PC-9 (cell line): ENCODE data around the gene MYH8. TPM values are rescaled to one million over a fixed set of nuclear protein-coding genes. Genes with fewer than 3 reads are reported as not detected.

Experiments
- BruUV-seq: library from RNA; stranded (reverse); fragments of 400-500 nt; replicated peaks from 2 replicates; lab custom pipeline; 2021; lab: Mats Ljungman, UMichigan
- CTCF ChIA-PET: fragments of 300-600 bp; sonication (Branson Sonifier 250); formaldehyde crosslinking; loops from one replicate; lab custom pipeline; 2022; ENCODE audit warnings: antibody characterized with exemption; lab: Charles Lee
- POLR2A ChIA-PET: fragments of 300-600 bp; sonication (Branson Sonifier 250); formaldehyde crosslinking; loops from one replicate; lab custom pipeline; 2022; ENCODE audit warnings: antibody characterized with exemption; ENCODE audit not compliant: unreplicated experiment; lab: Charles Lee
- DNase-seq, 2 experiments: peaks; one replicate each; pipeline versions ENCODE4 v3.0.0 to v3.0.0-alpha.2; 2015 to 2022; ENCODE audit warnings: mixed read lengths in 1 of 2
- H2AFZ ChIP-seq: fragments of 200-600 bp; sonication (generic); 2 replicates; pipeline ENCODE4 v1.8.1; 2017; ENCODE audit warnings: antibody characterized with exemption
- H3F3A ChIP-seq: fragments of 200-600 bp; sonication (generic); 2 replicates; pipeline ENCODE4 v1.8.1; 2017; ENCODE audit warnings: antibody characterized with exemption, mild to moderate bottlenecking, low read depth; ENCODE audit not compliant: insufficient read depth
- H3K27ac ChIP-seq: fragments of 200-600 bp; sonication (generic); 2 replicates; pipeline ENCODE4 v1.6.1; 2016; ENCODE audit warnings: mixed run types
- H3K27me3 ChIP-seq: fragments of 200-600 bp; sonication (generic); 2 replicates; pipeline ENCODE4 v1.6.1; 2016; ENCODE audit warnings: low read depth, mixed run types; ENCODE audit not compliant: insufficient read depth
- H3K36me3 ChIP-seq: fragments of 200-600 bp; sonication (generic); 2 replicates; pipeline ENCODE4 v1.6.1; 2016; ENCODE audit warnings: low read depth, mixed run types
- H3K4me1 ChIP-seq: fragments of 200-600 bp; sonication (generic); replicated peaks from 2 replicates; pipeline ENCODE4 v1.6.1; 2016; ENCODE audit warnings: mixed run types; ENCODE audit not compliant: insufficient read depth
- H3K4me2 ChIP-seq: fragments of 200-600 bp; sonication (generic); 2 replicates; pipeline ENCODE4 v1.6.1; 2017; ENCODE audit warnings: mixed run types
- H3K4me3 ChIP-seq: fragments of 200-600 bp; sonication (generic); 2 replicates; pipeline ENCODE4 v1.6.1; 2016; ENCODE audit warnings: mixed run types
- H3K79me2 ChIP-seq: fragments of 200-600 bp; sonication (generic); 2 replicates; pipeline ENCODE4 v1.6.1; 2017; ENCODE audit warnings: low read depth, mixed run types
- H3K9me2 ChIP-seq: fragments of 200-600 bp; sonication (generic); 2 replicates; pipeline ENCODE4 v1.8.1; 2017; ENCODE audit warnings: mild to moderate bottlenecking; ENCODE audit not compliant: insufficient read depth
- H3K9me3 ChIP-seq: fragments of 200-600 bp; sonication (generic); 2 replicates; pipeline ENCODE4 v1.8.1; 2016; ENCODE audit warnings: low read depth; ENCODE audit not compliant: insufficient read depth
- H4K20me1 ChIP-seq: fragments of 200-600 bp; sonication (generic); 2 replicates; pipeline ENCODE4 v1.8.1; 2017; ENCODE audit not compliant: insufficient read depth
- CTCF ChIP-seq: fragments of 200-600 bp; sonication (generic); conservative IDR thresholded peaks from 2 replicates; pipeline ENCODE4 v1.6.1; 2017; ENCODE audit warnings: mixed run types, antibody characterized with exemption, mild to moderate bottlenecking, moderate library complexity
- EZH2 ChIP-seq: fragments of 200-600 bp; sonication (generic); IDR thresholded peaks from 2 replicates; pipeline ENCODE4 v1.8.0; 2017; ENCODE audit warnings: antibody characterized with exemption, low read depth
- intact Hi-C: fragments of 100-400 bp; cut with micrococcal nuclease; formaldehyde crosslinking; loops from one replicate; pipeline ENCODE4 v1.10.0; 2022; ENCODE audit not compliant: unreplicated experiment
- total RNA-seq: library from RNA; stranded (reverse); gene quantifications from 2 replicates; pipeline ENCODE4 v1.2.3, GENCODE V29; 2021

The MYH8 gene
- total RNA-seq, 1 experiment from 2014 or later: not detected

GRCh38 chr17:10360578-10360977, 61.2 kb downstream of the MYH8 start:
- CTCF ChIA-PET: no interaction called here
- H3K4me2 ChIP-seq: no peak overlapping the region
- POLR2A ChIA-PET: no interaction called here
- H3K4me3 ChIP-seq: no peak overlapping the region
- H3K9me2 ChIP-seq: no peaks in the 10 kb centered on the region
- no TSS peak for BruUV-seq
- no peak for DNase-seq
- no peaks in the 10 kb centered on the region for H4K20me1 ChIP-seq
- TF ChIP-seq CTCF (no peak), EZH2 (no peak)
- no peaks in the 10 kb centered on the region for H3K4me1 ChIP-seq
- H3K79me2 ChIP-seq: no peaks in the 10 kb centered on the region
- H3F3A ChIP-seq: no peaks in the 10 kb centered on the region
- H3K36me3 ChIP-seq: no peaks in the 10 kb centered on the region
- intact Hi-C loops: no loop called here
- no peak overlapping the region for H3K27ac ChIP-seq
- no peaks in the 10 kb centered on the region for H3K9me3 ChIP-seq
- H3K27me3 ChIP-seq: peaks cover 10% of the 10 kb centered on the region; the same call in 1 of the 2 replicates
- no peak overlapping the region for H2AFZ ChIP-seq

DNA sequence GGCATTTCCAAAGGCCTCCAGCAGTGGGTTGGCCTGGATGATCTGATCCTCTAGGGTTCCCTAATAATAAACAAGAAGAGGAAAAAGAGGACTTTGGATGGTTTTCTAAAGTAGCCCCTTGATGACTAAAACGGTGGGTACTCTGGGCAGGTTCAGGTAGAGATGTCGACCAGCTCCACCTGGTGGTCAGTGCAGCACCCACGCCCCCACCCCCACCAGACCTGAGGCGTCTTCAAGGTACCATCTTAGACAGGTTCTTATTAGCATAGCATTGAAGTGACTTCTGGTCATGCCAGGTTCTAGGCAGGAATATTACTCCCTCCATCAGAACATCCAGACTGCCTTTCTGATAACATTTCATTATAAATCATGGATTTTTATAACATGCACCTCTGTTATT, 64.0 kb downstream of the MYH8 start:
- Histone ChIP-seq H4K20me1 (no peaks in the 10 kb centered on the region), H3K9me2 (no peaks in the 10 kb centered on the region), H3K79me2 (no peaks in the 10 kb centered on the region), H3K9me3 (no peaks in the 10 kb centered on the region), H3K4me2 (no peak overlapping the region), H3K27ac (no peak overlapping the region), H3K36me3 (no peaks in the 10 kb centered on the region), H2AFZ (no peak overlapping the region), H3K4me3 (no peak overlapping the region), H3F3A (no peaks in the 10 kb centered on the region), H3K27me3 (no peaks in the 10 kb centered on the region), H3K4me1 (no peaks in the 10 kb centered on the region)
- BruUV-seq: no TSS peak
- CTCF ChIA-PET: no interaction called here
- peak in 1 of 2 experiments; percentile 4 for DNase-seq
- POLR2A ChIA-PET: no interaction called here
- TF ChIP-seq CTCF: peak; percentile 40; the same call in 1 of the 2 replicates
- TF ChIP-seq EZH2: no peak
- intact Hi-C loops: no loop called here

DNA sequence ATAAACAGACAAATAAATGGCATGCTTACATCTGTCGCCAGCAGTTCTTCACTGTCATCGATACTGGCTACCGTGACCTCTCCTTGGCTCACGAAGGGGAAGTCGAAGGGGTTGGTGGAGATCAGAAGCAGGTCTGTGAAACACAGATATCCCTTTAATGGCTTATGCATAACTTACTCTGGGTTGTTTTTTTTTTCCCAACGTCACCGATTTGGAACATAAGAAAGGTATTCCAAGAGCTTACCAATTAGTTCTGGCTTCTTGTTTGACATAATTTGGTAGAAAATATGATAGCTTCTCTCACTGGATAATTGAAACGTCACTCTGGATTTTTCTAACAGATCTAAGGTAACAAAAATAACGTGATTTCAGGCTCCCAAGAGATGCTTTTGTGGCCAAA, 67.1 kb downstream of the MYH8 start:
- intact Hi-C loops: no loop called here
- Histone ChIP-seq H3K79me2 (no peaks in the 10 kb centered on the region), H3K4me3 (no peak overlapping the region), H3K9me2 (no peaks in the 10 kb centered on the region), H2AFZ (no peak overlapping the region), H3K4me2 (no peak overlapping the region), H3K4me1 (no peaks in the 10 kb centered on the region), H3F3A (no peaks in the 10 kb centered on the region), H3K27ac (no peak overlapping the region), H3K36me3 (no peaks in the 10 kb centered on the region), H3K9me3 (no peaks in the 10 kb centered on the region), H4K20me1 (no peaks in the 10 kb centered on the region), H3K27me3 (no peaks in the 10 kb centered on the region)
- ChIA-PET POLR2A (no interaction called here), CTCF (no interaction called here)
- BruUV-seq: no TSS peak
- TF ChIP-seq CTCF (no peak), EZH2 (no peak)
- no peak for DNase-seq
